Skeletal muscle tissue (tissue), 4 donors: ENCODE results near the gene TRPC3. TPM values are rescaled to one million over a fixed set of nuclear protein-coding genes. Genes with fewer than 3 reads are reported as not detected.
"Not testable (repeated sequence)": the region's sequence is repeated elsewhere in the genome, so short reads cannot be mapped to it uniquely, and the experiment has no call there.

Experiments used
- H3K27ac ChIP-seq: one replicate; pipeline ENCODE4 v1.7.0; 2013; ENCODE audit warnings: mild to moderate bottlenecking, low read depth, low read length, inconsistent platforms
- H3K27me3 ChIP-seq, 3 donors: one replicate each; pipeline ENCODE4 v1.7.0; 2013; ENCODE audit warnings: low read length in 3 of 3; ENCODE audit not compliant: control insufficient read depth in 3 of 3, insufficient read depth in 3 of 3
- H3K36me3 ChIP-seq, 3 donors: one replicate each; pipeline ENCODE4 v1.7.0; 2013; ENCODE audit warnings: low read length in 3 of 3; ENCODE audit not compliant: control insufficient read depth in 3 of 3, insufficient read depth in 3 of 3
- H3K4me1 ChIP-seq, 3 donors: one replicate each; pipeline ENCODE4 v1.7.0; 2013; ENCODE audit warnings: low read length in 3 of 3, mild to moderate bottlenecking in 3 of 3; ENCODE audit not compliant: control insufficient read depth in 3 of 3, insufficient read depth in 3 of 3
- H3K4me3 ChIP-seq, 3 donors: one replicate each; pipeline ENCODE4 v1.7.0; 2013; ENCODE audit warnings: low read length in 3 of 3
- H3K9ac ChIP-seq, 3 donors: one replicate each; pipeline ENCODE4 v1.7.0; 2013; ENCODE audit warnings: low read length in 3 of 3, mild to moderate bottlenecking in 3 of 3, moderate library complexity in 2 of 3, low read depth in 1 of 3
- H3K9me3 ChIP-seq, 3 donors: one replicate each; pipeline ENCODE4 v1.7.0; 2013; ENCODE audit warnings: low read length in 3 of 3; ENCODE audit not compliant: control insufficient read depth in 3 of 3
- total RNA-seq: library from RNA; depleted of rRNA; stranded (reverse); fragments of >200 nt; gene quantifications from one replicate; pipeline ENCODE4 v1.2.3, GENCODE V29; 2014
- donor health status: Osteomylitis.

Gene TRPC3
- total RNA-seq, 1 donor from 2014 or later = 0.52 TPM

DNA sequence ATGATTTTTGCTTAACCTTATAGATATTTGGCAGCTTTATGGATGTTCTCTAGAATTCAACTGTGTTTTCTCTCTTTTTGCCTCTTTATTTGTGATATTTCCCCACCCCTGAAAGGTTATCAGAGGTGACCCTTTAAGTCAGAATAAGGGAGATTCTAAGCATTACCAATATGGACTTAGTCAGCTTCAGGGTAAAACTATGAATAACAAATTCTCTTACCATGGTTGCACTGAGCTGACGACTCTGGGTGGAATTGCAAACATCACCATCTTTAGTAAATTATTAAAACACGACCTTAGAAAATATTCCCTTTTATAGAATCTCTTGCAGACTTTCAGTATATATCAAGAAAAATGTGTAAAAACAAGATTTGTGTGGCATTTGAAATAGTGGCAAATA lies 21.6 kb downstream of the TRPC3 start:
- no peak overlapping the region for H3K27ac ChIP-seq

DNA sequence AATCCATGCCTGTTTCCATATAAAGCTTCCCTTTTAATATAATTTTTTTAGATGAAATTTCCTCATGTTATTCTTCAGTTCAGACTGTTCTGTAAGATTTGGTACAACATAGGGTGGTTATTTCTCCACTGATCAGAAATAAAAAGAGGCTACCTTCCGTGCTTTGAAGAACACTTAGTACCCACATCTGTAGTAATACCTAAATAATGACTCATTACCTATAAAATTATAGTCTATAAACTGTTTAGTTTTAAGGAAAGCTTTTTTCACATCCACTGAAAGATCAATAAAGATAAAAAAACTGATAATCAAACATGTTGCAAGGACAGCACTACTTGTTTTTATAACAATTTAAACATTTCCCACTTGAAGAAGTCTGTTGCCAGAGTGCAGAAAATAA lies 23.9 kb downstream of the TRPC3 start:
- H3K27ac ChIP-seq = no peak overlapping the region
- no peak overlapping the region for H3K9ac ChIP-seq

More for the DNA sequence above, 21.6 kb downstream of the TRPC3 start:
- Histone ChIP-seq H3K4me3 (no peak overlapping the region), H3K9me3 (no peaks in the 10 kb centered on the region), H3K27me3 (peaks cover 0 to 13% (median 9%) of the 10 kb centered on the region in 3 donors), H3K9ac (no peak overlapping the region), H3K36me3 (no peaks in the 10 kb centered on the region), H3K4me1 (no peaks in the 10 kb centered on the region)

DNA sequence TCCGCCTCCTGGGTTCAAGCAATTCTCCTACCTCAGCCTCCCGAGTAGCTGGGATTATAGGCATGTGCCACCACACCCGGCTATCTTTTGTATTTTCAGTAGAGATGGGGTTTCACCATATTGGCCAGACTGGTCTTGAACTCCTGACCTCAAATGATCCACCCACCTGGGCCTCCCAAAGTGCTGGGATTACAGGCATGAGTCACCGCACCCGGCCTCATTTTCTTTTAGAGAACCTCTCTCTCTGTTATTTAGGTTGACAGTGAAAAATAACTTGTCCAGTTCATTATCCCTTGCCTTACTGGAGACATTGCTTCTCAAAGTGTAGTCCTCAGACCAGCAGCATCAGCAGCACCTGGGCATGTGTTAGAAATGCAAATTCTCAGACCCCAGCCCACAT lies 25.4 kb downstream of the TRPC3 start:
- H3K36me3 ChIP-seq, H3K9ac ChIP-seq, H3K27me3 ChIP-seq, H3K4me1 ChIP-seq, H3K9me3 ChIP-seq, H3K27ac ChIP-seq, H3K4me3 ChIP-seq: not testable (repeated sequence)

More for the DNA sequence above, 23.9 kb downstream of the TRPC3 start:
- Histone ChIP-seq H3K27me3 (peaks cover 0 to 12% (median 9%) of the 10 kb centered on the region in 3 donors), H3K4me3 (no peak overlapping the region), H3K4me1 (no peaks in the 10 kb centered on the region), H3K36me3 (no peaks in the 10 kb centered on the region), H3K9me3 (no peaks in the 10 kb centered on the region)

DNA sequence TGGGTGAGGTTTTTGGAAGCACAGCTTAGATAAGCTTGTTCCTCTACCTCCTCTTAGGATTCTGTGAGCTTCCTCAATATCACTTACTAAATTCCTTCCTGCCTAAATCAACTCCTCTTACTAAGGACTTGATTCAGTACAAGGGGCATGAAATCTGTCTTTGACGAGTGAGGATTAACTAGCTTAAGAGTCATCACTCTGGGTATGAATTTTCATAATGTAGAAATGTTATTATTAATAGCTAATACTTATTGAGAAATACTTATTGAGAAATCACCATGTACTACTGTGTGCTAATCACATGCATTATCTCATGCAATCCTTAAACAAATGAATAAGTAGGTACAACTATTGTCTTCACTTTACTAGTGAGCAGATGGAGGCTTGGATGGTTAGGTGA lies 28.6 kb downstream of the TRPC3 start:
- no peak overlapping the region for H3K9ac ChIP-seq
- H3K4me3 ChIP-seq = no peak overlapping the region
- H3K4me1 ChIP-seq = no peaks in the 10 kb centered on the region
- H3K27ac ChIP-seq = no peak overlapping the region
- H3K9me3 ChIP-seq = no peaks in the 10 kb centered on the region
- no peaks in the 10 kb centered on the region for H3K27me3 ChIP-seq
- H3K36me3 ChIP-seq = no peaks in the 10 kb centered on the region

DNA sequence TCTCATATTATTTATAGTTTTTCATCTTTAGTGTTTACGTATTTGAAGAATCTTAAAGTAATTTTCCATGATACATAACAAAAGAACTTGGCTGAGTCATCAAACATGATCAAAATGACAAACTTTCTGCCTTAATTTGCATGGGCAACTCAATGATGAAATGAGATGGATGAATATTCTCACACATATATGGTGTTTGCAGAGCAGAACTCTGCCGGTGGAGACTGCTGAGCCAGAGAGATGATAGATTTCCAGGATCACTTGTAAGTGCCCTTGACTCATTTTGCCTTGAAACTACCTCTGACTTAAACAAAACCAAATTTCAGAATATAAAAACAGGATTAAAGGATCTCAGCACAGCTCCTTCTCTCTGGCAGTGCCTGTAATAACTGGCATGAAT lies 38.2 kb downstream of the TRPC3 start:
- Histone ChIP-seq H3K4me1 (no peaks in the 10 kb centered on the region), H3K27me3 (no peaks in the 10 kb centered on the region), H3K4me3 (no peak overlapping the region), H3K36me3 (no peaks in the 10 kb centered on the region), H3K9ac (no peak overlapping the region), H3K9me3 (no peaks in the 10 kb centered on the region), H3K27ac (no peak overlapping the region)

DNA sequence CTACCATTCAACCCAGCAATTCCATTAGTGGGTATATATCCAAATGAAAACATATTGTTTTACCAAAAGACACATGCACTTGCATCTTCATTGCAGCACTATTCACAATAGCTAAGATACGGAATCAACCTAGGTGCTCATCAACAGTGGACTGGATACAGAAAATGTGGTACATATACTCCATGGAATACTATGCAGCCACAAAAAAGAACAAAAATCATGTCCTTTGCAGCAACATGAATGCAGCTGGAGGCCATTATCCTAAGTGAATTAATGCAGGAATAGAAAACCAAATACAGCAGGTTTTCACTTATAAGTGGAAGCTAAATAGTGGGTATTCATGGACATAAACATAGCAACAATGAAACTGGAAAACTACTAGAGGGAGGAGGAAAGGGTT lies 43.5 kb downstream of the TRPC3 start:
- no peaks in the 10 kb centered on the region for H3K9me3 ChIP-seq
- no peak overlapping the region for H3K9ac ChIP-seq
- H3K27me3 ChIP-seq = no peaks in the 10 kb centered on the region
- H3K4me3 ChIP-seq = no peak overlapping the region
- H3K4me1 ChIP-seq = no peaks in the 10 kb centered on the region
- no peaks in the 10 kb centered on the region for H3K36me3 ChIP-seq
- no peak overlapping the region for H3K27ac ChIP-seq

DNA sequence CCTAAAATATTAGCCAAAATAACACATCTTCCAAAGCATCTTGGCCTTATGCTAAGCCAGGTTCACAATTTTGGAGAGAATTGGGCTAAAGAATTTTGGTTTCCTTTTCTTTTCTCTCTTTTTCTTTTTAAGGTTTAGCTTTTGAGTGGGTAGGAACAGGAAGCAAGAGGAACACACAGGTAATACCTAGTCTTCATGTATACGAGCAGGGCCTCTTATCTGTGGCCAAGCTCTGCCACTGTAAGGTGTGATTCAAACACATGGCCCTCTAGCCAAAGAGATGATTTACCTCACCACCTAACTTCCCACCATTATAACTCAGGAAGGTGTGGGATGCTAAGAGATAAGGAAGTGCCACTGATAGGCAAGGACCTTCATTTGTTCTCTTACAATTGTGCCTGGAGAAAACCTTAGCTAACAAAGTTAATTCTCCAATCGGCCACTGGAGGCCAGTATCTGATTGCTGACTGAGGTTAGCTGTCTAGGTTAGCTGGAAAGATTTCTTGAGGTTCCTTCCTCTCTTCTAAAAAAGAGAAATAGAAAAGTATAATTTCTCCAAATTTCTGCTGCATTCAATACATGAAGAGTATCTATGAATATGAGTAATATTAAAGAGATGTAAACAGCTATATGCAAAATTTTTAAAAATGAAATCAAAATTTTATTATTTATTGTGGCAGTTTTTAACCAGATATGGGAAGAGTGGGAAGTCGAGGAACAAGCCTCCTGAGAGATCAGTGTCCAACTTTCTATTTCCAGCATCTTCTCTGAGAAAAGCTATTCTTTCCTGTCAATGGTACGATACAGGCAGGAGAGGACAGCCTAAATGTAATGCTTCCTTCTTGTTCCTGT lies 51.5 kb downstream of the TRPC3 start:
- no peaks in the 10 kb centered on the region for H3K36me3 ChIP-seq
- H3K4me3 ChIP-seq = no peak overlapping the region
- no peak overlapping the region for H3K9ac ChIP-seq

DNA sequence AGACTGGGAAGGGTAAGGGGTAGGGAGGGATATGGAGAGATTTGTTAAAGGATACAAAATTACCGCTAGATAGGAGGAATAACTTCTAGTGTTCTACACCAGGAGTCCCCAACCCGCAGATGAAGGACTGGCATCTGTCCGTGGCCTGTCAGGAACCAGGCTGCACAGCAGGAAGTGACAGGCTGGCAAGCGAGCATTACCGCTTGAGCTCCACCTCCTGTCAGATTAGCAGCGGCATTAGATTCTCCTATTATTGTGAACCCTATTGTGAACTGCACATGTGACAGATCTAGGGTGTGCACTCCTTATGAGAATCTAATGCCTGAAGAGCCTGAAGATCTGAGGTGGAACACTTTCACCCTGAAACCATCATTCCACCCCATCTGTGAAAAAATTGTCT lies 53.7 kb downstream of the TRPC3 start:
- Histone ChIP-seq H3K36me3 (no peaks in the 10 kb centered on the region), H3K4me3 (no peak overlapping the region), H3K27me3 (no peaks in the 10 kb centered on the region), H3K9me3 (no peaks in the 10 kb centered on the region), H3K27ac (no peak overlapping the region), H3K4me1 (no peaks in the 10 kb centered on the region), H3K9ac (no peak overlapping the region)

More for the DNA sequence above, 51.5 kb downstream of the TRPC3 start:
- Histone ChIP-seq H3K27ac (no peak overlapping the region), H3K27me3 (no peaks in the 10 kb centered on the region), H3K9me3 (no peaks in the 10 kb centered on the region), H3K4me1 (no peaks in the 10 kb centered on the region)

DNA sequence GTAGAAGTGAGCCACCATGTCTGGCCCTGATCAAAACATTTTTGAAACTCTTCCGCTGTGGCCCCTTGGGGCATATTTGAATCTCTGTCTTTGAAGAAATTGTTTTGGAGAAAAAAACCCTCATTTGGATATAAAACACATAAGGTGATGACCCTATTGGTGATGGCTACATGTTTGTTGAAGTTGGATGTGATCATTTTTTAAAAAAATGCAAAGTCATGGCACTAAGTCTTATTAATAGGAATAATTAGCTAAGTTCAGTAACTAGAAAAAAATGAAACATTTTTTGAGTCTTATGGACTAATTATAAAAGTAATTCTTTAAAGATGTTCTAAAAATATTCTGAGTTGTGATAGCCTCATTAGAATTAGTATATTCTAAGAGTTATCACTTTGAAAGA lies 63.7 kb downstream of the TRPC3 start:
- no peaks in the 10 kb centered on the region for H3K4me1 ChIP-seq
- no peaks in the 10 kb centered on the region for H3K27me3 ChIP-seq
- no peaks in the 10 kb centered on the region for H3K9me3 ChIP-seq
- no peak overlapping the region for H3K9ac ChIP-seq
- no peaks in the 10 kb centered on the region for H3K36me3 ChIP-seq
- H3K4me3 ChIP-seq = no peak overlapping the region
- no peak overlapping the region for H3K27ac ChIP-seq

DNA sequence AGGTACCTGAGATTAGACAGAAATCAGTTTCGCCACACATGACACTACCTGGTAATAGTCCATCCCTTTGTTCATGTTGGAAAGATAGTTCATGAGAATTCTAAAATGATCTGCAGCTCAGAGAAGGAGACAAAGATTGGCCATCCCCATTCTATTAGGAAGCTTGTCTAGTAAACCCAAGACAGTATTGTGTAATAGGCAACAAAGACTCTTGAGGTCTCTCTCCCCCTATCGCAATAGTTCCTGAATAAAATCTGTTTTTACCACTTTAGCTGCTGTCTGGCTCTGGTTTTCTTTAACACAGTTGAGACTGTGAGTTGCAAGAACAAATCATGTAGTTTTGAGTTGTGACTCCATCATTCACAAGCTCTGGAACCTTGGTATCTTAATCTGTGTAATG lies 66.7 kb downstream of the TRPC3 start:
- no peaks in the 10 kb centered on the region for H3K36me3 ChIP-seq
- no peak overlapping the region for H3K4me3 ChIP-seq
- H3K27me3 ChIP-seq = no peaks in the 10 kb centered on the region
- H3K27ac ChIP-seq = no peak overlapping the region
- no peak overlapping the region for H3K9ac ChIP-seq
- no peaks in the 10 kb centered on the region for H3K9me3 ChIP-seq
- H3K4me1 ChIP-seq = no peaks in the 10 kb centered on the region
